T-helper 9 cell (primary cell): ENCODE data around the gene MYCBP2.

ENCODE experiments used
- DNase-seq: peaks from one replicate; pipeline ENCODE4 v3.0.0-alpha.2; 2020

MYCBP2 gene

GRCh38 chr13:77084755-77085154, 242.1 kb downstream of the MYCBP2 start:
- no peak for DNase-seq

- DNase-seq = no peak
Observed at GRCh38 chr13:77079902-77080413, 246.9 kb downstream of the MYCBP2 start.

- DNase-seq = no peak
Observed at GRCh38 chr13:77067519-77067918, 259.4 kb downstream of the MYCBP2 start.

- DNase-seq = no peak
Observed at GRCh38 chr13:77065461-77066147, 261.3 kb downstream of the MYCBP2 start.

GRCh38 chr13:77062097-77062496, 264.8 kb downstream of the MYCBP2 start:
- DNase-seq = no peak

GRCh38 chr13:77061362-77061761, 265.5 kb downstream of the MYCBP2 start:
- DNase-seq = no peak

- DNase-seq = no peak
Observed at GRCh38 chr13:77056886-77057285, 270.0 kb downstream of the MYCBP2 start.

- DNase-seq = no peak
Observed at GRCh38 chr13:77056382-77056781, 270.5 kb downstream of the MYCBP2 start.

- no peak for DNase-seq
Observed at GRCh38 chr13:77055158-77055557, 271.7 kb downstream of the MYCBP2 start.

- no peak for DNase-seq
Observed at GRCh38 chr13:77053192-77053591, 273.7 kb downstream of the MYCBP2 start.

- DNase-seq = no peak
Observed at GRCh38 chr13:77048681-77049080, 278.2 kb downstream of the MYCBP2 start.

- DNase-seq = no peak
Observed at GRCh38 chr13:77047649-77048343, 279.1 kb downstream of the MYCBP2 start.

- DNase-seq = no peak
Observed at GRCh38 chr13:77042566-77043177, 284.2 kb downstream of the MYCBP2 start.

- no peak for DNase-seq
Observed at GRCh38 chr13:77040835-77041234, 286.1 kb downstream of the MYCBP2 start.

GRCh38 chr13:77040076-77040475, 286.8 kb downstream of the MYCBP2 start:
- no peak for DNase-seq

GRCh38 chr13:77038907-77039480, 287.9 kb downstream of the MYCBP2 start:
- DNase-seq = no peak

- DNase-seq = no peak
Observed at GRCh38 chr13:77036279-77036678, 290.6 kb downstream of the MYCBP2 start.

- no peak for DNase-seq
Observed at GRCh38 chr13:77034881-77035280, 292.0 kb downstream of the MYCBP2 start.

- no peak for DNase-seq
Observed at GRCh38 chr13:77033717-77034302, 293.1 kb downstream of the MYCBP2 start.

- no peak for DNase-seq
Observed at GRCh38 chr13:77031656-77032243, 295.1 kb downstream of the MYCBP2 start.

GRCh38 chr13:77029436-77029835, 297.5 kb downstream of the MYCBP2 start:
- no peak for DNase-seq

GRCh38 chr13:77028202-77028601, 298.7 kb downstream of the MYCBP2 start:
- DNase-seq = no peak
